Measurements from ENCODE around the gene ST6GALNAC5. TPM values are rescaled to one million over a fixed set of nuclear protein-coding genes. Genes with fewer than 3 reads are reported as not detected.

The ST6GALNAC5 gene
- total RNA-seq, 2 experiments from 2014 or later: not detected

- no peaks in the 10 kb centered on the region for H3K4me1 ChIP-seq (ENCODE audit: insufficient read depth, low read length)
- no peak for TF ChIP-seq CTCF (IDR thresholded peaks at IDR 0.05)
- no peaks in the 10 kb centered on the region for H3K4me1 Mint-ChIP-seq (ENCODE audit: low read depth)
- no peak overlapping the region for H3K27ac Mint-ChIP-seq
- no peak overlapping the region for H3K4me3 ChIP-seq (ENCODE audit: low read length)
- ATAC-seq (ENCODE audit: poor library complexity) (no peak), DNase-seq (no peak)
- H3K9me3 ChIP-seq (ENCODE audit: control insufficient read depth in 1 of 2, insufficient read depth in 1 of 2, low read length in 2 of 2): no peaks in the 10 kb centered on the region
- no peak overlapping the region for H3K4me3 Mint-ChIP-seq
- H3K27me3 Mint-ChIP-seq: peaks cover 12% of the 10 kb centered on the region
- POLR2A ChIA-PET: no interaction called here
- no peak overlapping the region for H3K27ac ChIP-seq (ENCODE audit: low read depth in 1 of 2, low read length in 2 of 2)
- CTCF ChIA-PET: no interaction called here
- H3K36me3 ChIP-seq (ENCODE audit: insufficient read depth, low read length): no peaks in the 10 kb centered on the region
- intact Hi-C loops (cut with DNase I, micrococcal nuclease): loop anchor here in 1 of 2 experiments (1.0 kb wide), 1 partner anchor 19 kb away; no protein-coding TSS in a partner anchor
- no peaks in the 10 kb centered on the region for H3K27me3 ChIP-seq (ENCODE audit: control insufficient read depth in 1 of 2, insufficient read depth in 2 of 2, low read length in 2 of 2)
- no peaks in the 10 kb centered on the region for H3K9me3 Mint-ChIP-seq
- H3K36me3 Mint-ChIP-seq (ENCODE audit: low read depth): no peaks in the 10 kb centered on the region
Measured at GRCh38 chr1:76921590-76921989, 54.3 kb downstream of the ST6GALNAC5 start.

GRCh38 chr1:76925825-76926224, 58.5 kb downstream of the ST6GALNAC5 start:
- Histone ChIP-seq H3K4me3 (ENCODE audit: low read length) (no peak overlapping the region), H3K9me3 (ENCODE audit: control insufficient read depth in 1 of 2, insufficient read depth in 1 of 2, low read length in 2 of 2) (no peaks in the 10 kb centered on the region), H3K27me3 (ENCODE audit: control insufficient read depth in 1 of 2, insufficient read depth in 2 of 2, low read length in 2 of 2) (no peaks in the 10 kb centered on the region), H3K27ac (ENCODE audit: low read depth in 1 of 2, low read length in 2 of 2) (no peak overlapping the region), H3K4me1 (ENCODE audit: insufficient read depth, low read length) (no peaks in the 10 kb centered on the region), H3K36me3 (ENCODE audit: insufficient read depth, low read length) (no peaks in the 10 kb centered on the region)
- POLR2A ChIA-PET: no interaction called here
- Mint-ChIP-seq H3K36me3 (ENCODE audit: low read depth) (no peaks in the 10 kb centered on the region), H3K4me3 (no peak overlapping the region), H3K4me1 (ENCODE audit: low read depth) (no peaks in the 10 kb centered on the region), H3K27ac (no peak overlapping the region), H3K27me3 (no peaks in the 10 kb centered on the region), H3K9me3 (no peaks in the 10 kb centered on the region)
- DNase-seq: no peak
- TF ChIP-seq CTCF (IDR thresholded peaks at IDR 0.05): no peak
- CTCF ChIA-PET: no interaction called here
- ATAC-seq (ENCODE audit: poor library complexity): no peak
- intact Hi-C loops (cut with DNase I, micrococcal nuclease): no loop called here

DNA sequence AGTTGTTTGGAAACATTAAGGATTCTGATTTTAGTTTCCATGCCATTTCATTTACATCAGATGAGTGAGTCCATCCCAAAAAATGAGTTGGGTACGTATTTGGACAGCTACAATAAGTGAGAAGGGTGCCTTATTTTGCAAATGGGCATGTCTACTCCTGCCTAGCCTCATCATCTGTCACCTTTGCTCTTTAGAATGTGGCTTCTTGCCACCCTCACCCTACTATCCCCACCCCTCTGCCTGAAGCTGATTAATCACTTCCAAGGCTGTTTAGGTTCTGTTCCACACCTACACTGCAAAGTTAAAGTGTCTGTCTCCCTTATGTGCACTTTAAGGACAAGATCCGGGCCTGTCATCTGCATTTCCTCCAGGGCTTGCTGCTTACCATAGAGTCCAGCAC, 61.2 kb downstream of the ST6GALNAC5 start:
- Histone ChIP-seq H3K4me1 (ENCODE audit: insufficient read depth, low read length) (no peaks in the 10 kb centered on the region), H3K4me3 (ENCODE audit: low read length) (no peak overlapping the region), H3K27me3 (ENCODE audit: control insufficient read depth in 1 of 2, insufficient read depth in 2 of 2, low read length in 2 of 2) (no peaks in the 10 kb centered on the region), H3K27ac (ENCODE audit: low read depth in 1 of 2, low read length in 2 of 2) (no peak overlapping the region), H3K9me3 (ENCODE audit: control insufficient read depth in 1 of 2, insufficient read depth in 1 of 2, low read length in 2 of 2) (no peaks in the 10 kb centered on the region), H3K36me3 (ENCODE audit: insufficient read depth, low read length) (no peaks in the 10 kb centered on the region)
- H3K4me3 Mint-ChIP-seq: no peak overlapping the region
- CTCF ChIA-PET: interaction anchor here (0.8 kb wide), 1 partner anchor 10 kb away, joined by 3 read pairs; no protein-coding TSS in a partner anchor
- H3K27ac Mint-ChIP-seq: no peak overlapping the region
- no peak for TF ChIP-seq CTCF (IDR thresholded peaks at IDR 0.05)
- H3K36me3 Mint-ChIP-seq (ENCODE audit: low read depth): no peaks in the 10 kb centered on the region
- ATAC-seq (ENCODE audit: poor library complexity) (no peak), DNase-seq (no peak)
- intact Hi-C loops (cut with DNase I, micrococcal nuclease): no loop called here
- POLR2A ChIA-PET: no interaction called here
- H3K9me3 Mint-ChIP-seq: no peaks in the 10 kb centered on the region
- no peaks in the 10 kb centered on the region for H3K4me1 Mint-ChIP-seq (ENCODE audit: low read depth)
- no peaks in the 10 kb centered on the region for H3K27me3 Mint-ChIP-seq
